SK-N-SH (cell line): ENCODE measurements around the gene CACNB3.

Experiments used
- GATA2 ChIP-seq: sonication (generic); formaldehyde crosslinking; IDR thresholded peaks from 2 replicates; pipeline ENCODE4 v1.5.0; 2020; ENCODE audit warnings: mild to moderate bottlenecking, missing genetic modification reagents
- JUND ChIP-seq: IDR thresholded peaks from 2 replicates; pipeline ENCODE4 v1.4.0; 2012
- MEF2A ChIP-seq: IDR thresholded peaks from 2 replicates; pipeline ENCODE4 v1.4.0; 2012; ENCODE audit warnings: low read depth, borderline replicate concordance
- POLR2AphosphoS5 ChIP-seq: IDR thresholded peaks from 2 replicates; pipeline ENCODE4 v1.6.1; 2012; ENCODE audit warnings: low read depth, low read length
- RAD21 ChIP-seq: IDR thresholded peaks from 2 replicates; pipeline ENCODE4 v1.6.1; 2012; ENCODE audit warnings: mild to moderate bottlenecking, low read length
- RFX5 ChIP-seq: IDR thresholded peaks from 2 replicates; pipeline ENCODE4 v1.6.1; 2012; ENCODE audit warnings: mild to moderate bottlenecking, improper control_type of control experiment, low read length
- TAF1 ChIP-seq: IDR thresholded peaks from 2 replicates; pipeline ENCODE4 v1.6.1; 2012; ENCODE audit warnings: low read depth, mild to moderate bottlenecking, low read length, moderate library complexity, borderline replicate concordance
- TCF12 ChIP-seq: IDR thresholded peaks from 2 replicates; pipeline ENCODE4 v1.4.0; 2012
- TEAD4 ChIP-seq: IDR thresholded peaks from 2 replicates; pipeline ENCODE4 v1.4.0; 2012; ENCODE audit warnings: mild to moderate bottlenecking, borderline replicate concordance; ENCODE audit not compliant: insufficient read depth
- YY1 ChIP-seq: IDR thresholded peaks from 2 replicates; pipeline ENCODE4 v1.4.0; 2012; ENCODE audit warnings: low read depth, mild to moderate bottlenecking
- TF ChIP-seq, protein P1 (sequence below): fragments of 200-600 bp; sonication (generic); IDR thresholded peaks from 2 replicates; pipeline ENCODE4 v1.6.1; 2017; ENCODE audit warnings: antibody characterized with exemption, mild to moderate bottlenecking, moderate library complexity
- TF ChIP-seq, protein P2 (sequence below): fragments of 150-350 bp; IDR thresholded peaks from 2 replicates; pipeline ENCODE4 v1.6.1; 2017; ENCODE audit warnings: antibody characterized with exemption, low read length, low read depth, borderline replicate concordance
- TF ChIP-seq, protein P3 (sequence below): IDR thresholded peaks from 2 replicates; pipeline ENCODE4 v1.6.1; 2012; ENCODE audit warnings: mild to moderate bottlenecking, low read depth, low read length, moderate library complexity

DNA sequence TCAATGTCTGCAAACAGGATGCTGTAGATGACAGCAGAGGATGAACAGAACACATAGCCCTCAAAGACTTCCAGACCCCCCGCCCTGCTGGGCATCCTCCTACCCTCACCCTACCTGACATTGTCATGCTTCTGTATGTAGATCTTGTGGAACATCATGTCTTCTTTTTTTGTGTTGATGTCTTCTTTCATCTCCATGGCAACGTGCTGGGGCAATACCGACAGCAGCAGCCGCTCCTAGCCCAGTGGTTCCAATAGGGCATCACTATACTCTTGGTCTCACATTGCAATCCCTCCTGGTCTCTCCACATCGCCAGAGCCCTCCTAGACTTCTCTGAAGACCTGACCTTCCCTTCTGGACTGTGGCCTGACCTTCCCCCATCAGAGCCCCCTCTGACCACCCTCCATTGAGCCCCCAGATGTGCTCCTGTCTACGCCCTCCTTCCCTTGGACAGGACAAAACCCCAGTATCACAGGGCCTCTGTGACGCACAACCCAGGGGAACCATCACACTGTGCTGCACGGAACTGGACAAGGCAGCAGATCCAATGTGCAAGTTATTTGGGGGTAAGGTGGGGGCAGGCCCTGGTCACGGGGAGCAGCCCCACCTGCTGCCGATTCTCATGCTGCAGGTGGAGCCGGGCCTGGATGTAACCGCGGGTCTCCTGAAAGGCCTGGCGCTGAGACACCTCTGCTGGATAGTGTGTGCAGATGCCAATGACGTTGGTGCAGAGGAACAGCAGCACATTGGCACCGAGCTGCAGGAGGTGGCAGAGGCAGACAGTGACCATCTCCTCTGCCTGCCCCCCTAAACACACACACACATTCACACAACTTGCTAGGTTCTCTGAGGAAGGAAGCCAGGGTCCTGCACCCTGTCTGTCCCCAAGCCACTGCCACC, 40.5 kb upstream of the CACNB3 start:
- TF ChIP-seq, protein P1, sequence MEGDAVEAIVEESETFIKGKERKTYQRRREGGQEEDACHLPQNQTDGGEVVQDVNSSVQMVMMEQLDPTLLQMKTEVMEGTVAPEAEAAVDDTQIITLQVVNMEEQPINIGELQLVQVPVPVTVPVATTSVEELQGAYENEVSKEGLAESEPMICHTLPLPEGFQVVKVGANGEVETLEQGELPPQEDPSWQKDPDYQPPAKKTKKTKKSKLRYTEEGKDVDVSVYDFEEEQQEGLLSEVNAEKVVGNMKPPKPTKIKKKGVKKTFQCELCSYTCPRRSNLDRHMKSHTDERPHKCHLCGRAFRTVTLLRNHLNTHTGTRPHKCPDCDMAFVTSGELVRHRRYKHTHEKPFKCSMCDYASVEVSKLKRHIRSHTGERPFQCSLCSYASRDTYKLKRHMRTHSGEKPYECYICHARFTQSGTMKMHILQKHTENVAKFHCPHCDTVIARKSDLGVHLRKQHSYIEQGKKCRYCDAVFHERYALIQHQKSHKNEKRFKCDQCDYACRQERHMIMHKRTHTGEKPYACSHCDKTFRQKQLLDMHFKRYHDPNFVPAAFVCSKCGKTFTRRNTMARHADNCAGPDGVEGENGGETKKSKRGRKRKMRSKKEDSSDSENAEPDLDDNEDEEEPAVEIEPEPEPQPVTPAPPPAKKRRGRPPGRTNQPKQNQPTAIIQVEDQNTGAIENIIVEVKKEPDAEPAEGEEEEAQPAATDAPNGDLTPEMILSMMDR, result no peak
- TF ChIP-seq TCF12 (no peak), JUND (no peak), GATA2 (CRISPR knock-in tag) (no peak), TAF1 (no peak), RAD21 (no peak), RFX5 (no peak), MEF2A (no peak), POLR2AphosphoS5 (no peak), TEAD4 (no peak), YY1 (no peak)
- TF ChIP-seq, protein P2, sequence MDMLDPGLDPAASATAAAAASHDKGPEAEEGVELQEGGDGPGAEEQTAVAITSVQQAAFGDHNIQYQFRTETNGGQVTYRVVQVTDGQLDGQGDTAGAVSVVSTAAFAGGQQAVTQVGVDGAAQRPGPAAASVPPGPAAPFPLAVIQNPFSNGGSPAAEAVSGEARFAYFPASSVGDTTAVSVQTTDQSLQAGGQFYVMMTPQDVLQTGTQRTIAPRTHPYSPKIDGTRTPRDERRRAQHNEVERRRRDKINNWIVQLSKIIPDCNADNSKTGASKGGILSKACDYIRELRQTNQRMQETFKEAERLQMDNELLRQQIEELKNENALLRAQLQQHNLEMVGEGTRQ, result no peak
- TF ChIP-seq, protein P3, sequence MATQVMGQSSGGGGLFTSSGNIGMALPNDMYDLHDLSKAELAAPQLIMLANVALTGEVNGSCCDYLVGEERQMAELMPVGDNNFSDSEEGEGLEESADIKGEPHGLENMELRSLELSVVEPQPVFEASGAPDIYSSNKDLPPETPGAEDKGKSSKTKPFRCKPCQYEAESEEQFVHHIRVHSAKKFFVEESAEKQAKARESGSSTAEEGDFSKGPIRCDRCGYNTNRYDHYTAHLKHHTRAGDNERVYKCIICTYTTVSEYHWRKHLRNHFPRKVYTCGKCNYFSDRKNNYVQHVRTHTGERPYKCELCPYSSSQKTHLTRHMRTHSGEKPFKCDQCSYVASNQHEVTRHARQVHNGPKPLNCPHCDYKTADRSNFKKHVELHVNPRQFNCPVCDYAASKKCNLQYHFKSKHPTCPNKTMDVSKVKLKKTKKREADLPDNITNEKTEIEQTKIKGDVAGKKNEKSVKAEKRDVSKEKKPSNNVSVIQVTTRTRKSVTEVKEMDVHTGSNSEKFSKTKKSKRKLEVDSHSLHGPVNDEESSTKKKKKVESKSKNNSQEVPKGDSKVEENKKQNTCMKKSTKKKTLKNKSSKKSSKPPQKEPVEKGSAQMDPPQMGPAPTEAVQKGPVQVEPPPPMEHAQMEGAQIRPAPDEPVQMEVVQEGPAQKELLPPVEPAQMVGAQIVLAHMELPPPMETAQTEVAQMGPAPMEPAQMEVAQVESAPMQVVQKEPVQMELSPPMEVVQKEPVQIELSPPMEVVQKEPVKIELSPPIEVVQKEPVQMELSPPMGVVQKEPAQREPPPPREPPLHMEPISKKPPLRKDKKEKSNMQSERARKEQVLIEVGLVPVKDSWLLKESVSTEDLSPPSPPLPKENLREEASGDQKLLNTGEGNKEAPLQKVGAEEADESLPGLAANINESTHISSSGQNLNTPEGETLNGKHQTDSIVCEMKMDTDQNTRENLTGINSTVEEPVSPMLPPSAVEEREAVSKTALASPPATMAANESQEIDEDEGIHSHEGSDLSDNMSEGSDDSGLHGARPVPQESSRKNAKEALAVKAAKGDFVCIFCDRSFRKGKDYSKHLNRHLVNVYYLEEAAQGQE, result no peak
